Measurements from ENCODE around the gene PBX4.

PBX4 gene

DNA sequence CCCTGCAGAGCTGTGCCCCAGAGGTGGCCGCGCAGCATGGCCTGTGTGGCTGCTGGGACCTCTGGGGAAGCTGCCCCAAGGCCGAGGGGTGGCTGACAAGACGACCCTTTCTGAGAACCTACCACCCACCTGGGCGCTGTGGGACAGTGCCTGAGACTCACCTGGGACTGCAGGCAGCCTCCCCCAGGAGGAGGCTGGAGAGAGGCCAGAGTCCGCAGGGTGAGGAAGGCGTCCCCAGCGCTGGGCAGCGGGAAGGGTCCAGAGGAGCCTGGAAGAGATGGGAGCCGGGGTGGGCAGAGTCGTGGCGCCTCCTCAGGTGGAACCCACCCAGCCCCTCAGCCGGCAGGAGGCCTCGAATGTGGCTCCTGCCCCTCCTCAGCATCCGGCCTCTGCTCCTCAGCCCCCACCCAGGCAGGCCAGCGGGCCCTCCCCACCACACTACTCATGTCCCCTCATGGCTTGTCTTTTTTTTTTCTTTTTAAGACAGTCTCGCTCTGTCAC is 55.1 kb downstream of the PBX4 start:
- Mint-ChIP-seq H3K4me3 (no peak overlapping the region), H3K27ac (no peak overlapping the region), H3K27me3 (no peaks in the 10 kb centered on the region), H3K4me1 (peaks cover 18% of the 10 kb centered on the region), H3K9me3 (no peaks in the 10 kb centered on the region), H3K36me3 (peaks cover 3% of the 10 kb centered on the region)

DNA sequence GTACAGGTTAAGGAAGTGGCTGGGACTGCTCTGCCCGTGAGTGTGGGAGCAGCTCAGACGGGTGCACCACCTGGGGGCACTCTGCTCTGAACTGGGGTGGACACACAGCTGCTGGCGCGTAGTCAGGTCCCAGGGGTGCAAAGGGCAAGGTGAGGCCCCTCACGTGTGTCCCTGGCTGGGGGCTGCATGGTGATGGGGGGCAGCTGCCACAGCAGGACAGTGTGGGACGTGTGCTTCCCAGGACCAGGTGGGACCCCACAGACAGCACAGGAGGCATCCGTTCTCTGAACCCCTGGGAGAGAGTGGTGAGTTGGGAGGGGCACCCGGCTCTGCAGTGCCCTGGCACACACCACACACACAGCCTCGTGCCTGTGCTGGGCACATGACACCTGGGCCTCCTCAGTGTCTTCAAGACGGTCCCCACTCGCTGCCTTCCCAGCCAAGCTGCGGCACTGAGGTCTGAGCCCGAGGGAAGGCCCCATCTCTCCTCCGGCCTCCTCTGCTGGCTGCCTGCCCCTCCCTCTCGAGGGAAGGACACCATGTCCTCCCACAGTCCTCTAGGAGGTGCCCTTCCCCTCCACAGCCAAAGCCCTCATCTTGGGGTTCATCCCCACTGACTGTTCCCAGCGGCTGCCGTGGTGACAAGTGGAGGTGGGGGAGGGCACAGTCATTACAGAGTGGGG is 55.7 kb downstream of the PBX4 start:
- H3K9me3 Mint-ChIP-seq = no peaks in the 10 kb centered on the region
- H3K27ac Mint-ChIP-seq = no peak overlapping the region
- H3K4me3 Mint-ChIP-seq = no peak overlapping the region
- H3K36me3 Mint-ChIP-seq = peaks cover 3% of the 10 kb centered on the region
- peaks cover 18% of the 10 kb centered on the region for H3K4me1 Mint-ChIP-seq
- H3K27me3 Mint-ChIP-seq = no peaks in the 10 kb centered on the region

DNA sequence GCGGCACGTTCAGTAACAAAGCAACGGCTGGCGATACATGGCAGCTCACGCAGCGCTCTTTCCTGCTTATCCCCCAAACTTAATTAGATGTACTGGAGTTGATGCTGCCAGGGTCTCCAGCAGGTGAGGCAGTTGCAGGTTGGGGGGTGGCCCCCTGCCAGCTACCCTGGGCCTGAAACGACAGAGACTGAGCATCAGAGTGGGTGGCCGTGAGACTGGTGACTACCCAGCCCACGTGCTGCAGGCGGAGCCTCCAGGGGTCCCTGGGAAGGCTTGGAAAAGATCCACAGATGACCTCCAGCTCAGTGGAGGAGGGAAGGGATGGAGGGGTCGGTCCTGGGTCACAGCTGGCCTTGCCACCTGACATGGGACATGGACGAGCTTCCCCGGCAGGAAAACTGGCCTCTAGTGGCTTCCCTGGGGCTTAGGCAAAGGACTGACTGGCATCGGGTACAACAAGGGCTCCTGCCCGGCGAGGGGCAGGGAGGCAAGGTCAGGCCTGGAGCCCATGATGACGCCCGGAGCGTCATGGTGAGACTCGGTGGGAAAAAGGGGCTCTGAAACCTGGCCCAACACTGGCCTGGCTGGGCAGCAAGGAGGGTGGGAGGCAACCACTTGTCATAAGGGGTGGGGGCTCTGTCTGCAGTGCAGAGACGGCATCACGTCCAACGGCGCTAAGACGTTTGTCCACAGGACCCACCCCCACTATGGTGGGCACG is 56.4 kb downstream of the PBX4 start:
- no peaks in the 10 kb centered on the region for H3K9me3 Mint-ChIP-seq
- no peaks in the 10 kb centered on the region for H3K27me3 Mint-ChIP-seq
- H3K4me1 Mint-ChIP-seq = peaks cover 18% of the 10 kb centered on the region
- peaks cover 3% of the 10 kb centered on the region for H3K36me3 Mint-ChIP-seq
- no peak overlapping the region for H3K27ac Mint-ChIP-seq
- H3K4me3 Mint-ChIP-seq = no peak overlapping the region

DNA sequence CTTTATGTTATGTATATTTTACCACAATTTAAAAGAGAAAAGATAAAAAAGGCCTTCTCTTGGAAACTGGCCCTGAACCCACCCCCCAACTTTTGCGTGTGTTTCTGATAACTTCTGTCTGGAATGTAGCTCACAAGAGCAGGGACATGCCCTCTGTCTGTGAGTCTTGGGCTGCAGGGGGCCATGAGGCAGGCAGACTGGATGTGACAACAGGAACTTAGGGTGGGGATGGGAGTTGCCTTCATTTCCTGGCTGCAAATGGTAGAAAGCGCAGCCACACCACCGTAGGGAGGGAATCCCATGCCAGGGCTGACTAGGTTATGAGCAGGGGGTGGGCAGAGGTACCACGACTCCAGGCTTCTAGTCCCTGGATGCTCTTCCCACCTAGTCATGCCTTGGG is 58.6 kb downstream of the PBX4 start:
- Mint-ChIP-seq H3K36me3 (peaks cover under 1% of the 10 kb centered on the region), H3K27ac (no peak overlapping the region), H3K27me3 (no peaks in the 10 kb centered on the region), H3K4me1 (peaks cover 18% of the 10 kb centered on the region), H3K4me3 (no peak overlapping the region), H3K9me3 (no peaks in the 10 kb centered on the region)

DNA sequence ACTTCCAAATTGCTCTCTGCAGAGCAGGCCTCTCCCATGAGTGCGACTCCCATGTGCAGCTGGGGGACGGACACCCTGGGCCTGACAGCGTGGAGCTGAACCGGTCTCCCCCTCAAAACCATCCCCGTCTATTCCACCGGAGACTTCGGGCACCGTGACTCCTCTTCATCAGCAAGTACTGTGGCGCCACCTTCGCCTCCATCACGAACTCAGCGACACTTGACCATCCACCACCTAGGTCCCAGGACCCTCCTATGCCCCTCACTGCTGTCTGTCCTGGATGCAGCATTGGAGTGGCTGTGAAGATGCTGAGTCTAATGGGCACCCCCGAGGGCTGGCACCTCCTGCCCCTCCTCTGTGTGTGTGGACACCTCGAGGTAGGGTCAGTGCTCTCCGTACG is 59.9 kb downstream of the PBX4 start:
- no peaks in the 10 kb centered on the region for H3K27me3 Mint-ChIP-seq
- H3K36me3 Mint-ChIP-seq = no peaks in the 10 kb centered on the region
- no peaks in the 10 kb centered on the region for H3K9me3 Mint-ChIP-seq
- H3K4me1 Mint-ChIP-seq = peaks cover 23% of the 10 kb centered on the region
- H3K27ac Mint-ChIP-seq = no peak overlapping the region
- H3K4me3 Mint-ChIP-seq = no peak overlapping the region

DNA sequence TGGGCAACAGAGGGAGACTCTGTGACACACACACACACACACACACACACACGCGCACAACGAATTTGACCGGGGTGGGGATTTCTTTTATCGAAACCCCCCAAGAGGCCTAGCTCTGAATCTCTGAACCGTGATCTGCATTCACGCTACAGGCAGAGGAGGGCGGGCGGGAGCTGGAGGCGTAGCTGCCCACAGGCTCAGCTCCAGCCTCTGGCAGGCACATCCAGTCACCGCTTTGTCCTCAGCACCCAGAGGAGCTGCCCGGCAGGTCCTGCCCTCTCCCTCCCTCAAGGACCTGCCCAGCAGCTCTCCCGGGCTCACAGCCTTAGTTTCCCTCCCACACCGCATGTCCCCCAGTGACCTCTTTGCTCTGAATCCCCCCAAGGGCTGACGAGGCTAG is 60.4 kb downstream of the PBX4 start:
- Mint-ChIP-seq H3K4me3 (no peak overlapping the region), H3K27ac (no peak overlapping the region), H3K27me3 (no peaks in the 10 kb centered on the region), H3K36me3 (no peaks in the 10 kb centered on the region), H3K9me3 (no peaks in the 10 kb centered on the region), H3K4me1 (peaks cover 23% of the 10 kb centered on the region)

DNA sequence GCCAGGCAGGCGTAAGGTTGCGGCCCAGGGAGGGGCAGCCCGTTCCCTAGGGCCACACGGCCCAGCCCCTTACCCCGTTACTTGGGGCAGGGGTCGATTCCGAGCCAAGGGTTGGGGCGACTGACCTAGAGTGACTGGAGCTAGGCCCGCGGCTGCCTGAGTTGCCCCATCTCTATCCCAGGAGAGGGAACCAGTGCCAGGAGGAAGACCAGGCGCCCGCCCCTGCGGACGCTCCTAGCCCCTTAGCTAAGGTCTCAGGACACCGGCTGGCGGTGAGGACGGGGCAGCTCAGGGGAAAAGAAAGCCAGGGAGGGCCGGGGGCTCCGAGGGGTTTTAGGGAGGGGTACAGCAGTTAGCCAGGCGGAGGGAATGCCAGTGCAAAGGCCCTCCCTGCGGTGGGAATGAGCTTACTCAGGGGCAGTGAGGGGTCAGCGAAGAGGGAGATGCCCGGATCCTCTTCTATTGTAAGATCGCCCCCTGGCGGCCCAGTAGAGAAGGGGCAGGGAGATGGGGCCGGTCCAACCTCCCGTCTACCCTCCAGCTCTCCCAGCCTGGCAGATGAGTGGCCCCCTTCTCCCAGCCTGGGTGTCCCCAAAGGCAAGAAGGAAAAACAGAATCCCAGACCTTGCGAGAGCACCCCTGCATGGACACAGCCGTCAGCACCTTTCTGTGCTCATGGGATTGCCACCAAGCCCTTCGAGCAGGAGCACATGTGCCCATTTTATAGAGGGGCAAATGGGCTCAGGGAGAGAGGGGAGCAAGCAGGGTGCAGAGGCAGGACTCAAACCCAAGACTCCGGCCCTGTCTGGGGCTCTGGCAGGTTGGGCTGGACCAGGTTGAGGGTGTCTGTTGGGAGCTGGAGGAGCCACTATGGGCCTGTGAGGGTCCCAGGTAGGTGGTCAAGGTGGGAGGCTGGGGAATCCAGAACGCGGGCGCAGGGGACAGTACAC is 64.1 kb downstream of the PBX4 start:
- Mint-ChIP-seq H3K27me3 (no peaks in the 10 kb centered on the region), H3K27ac (no peak overlapping the region), H3K9me3 (no peaks in the 10 kb centered on the region), H3K36me3 (no peaks in the 10 kb centered on the region), H3K4me1 (peaks cover 10% of the 10 kb centered on the region), H3K4me3 (no peak overlapping the region)

DNA sequence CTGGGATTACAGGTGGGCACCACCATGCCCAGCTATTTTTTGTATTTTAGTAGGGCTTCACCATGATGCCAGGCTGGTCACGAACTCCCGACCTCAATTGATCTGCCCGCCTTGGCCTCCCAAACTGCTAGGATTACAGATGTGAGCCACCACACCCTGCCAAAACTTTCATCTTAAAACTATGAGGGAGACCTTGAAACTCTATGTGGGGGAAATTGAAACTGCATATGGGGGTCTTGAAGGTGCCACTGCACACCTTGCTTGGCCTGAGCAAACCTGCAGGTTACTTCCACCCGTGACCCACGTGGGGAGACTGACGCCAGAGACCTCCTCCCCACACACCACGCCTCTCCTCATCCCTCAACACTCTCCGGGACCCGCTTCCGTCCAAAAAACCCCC is 64.8 kb downstream of the PBX4 start:
- Mint-ChIP-seq H3K36me3 (no peaks in the 10 kb centered on the region), H3K4me3 (no peak overlapping the region), H3K4me1 (peaks cover 4% of the 10 kb centered on the region), H3K27ac (no peak overlapping the region), H3K9me3 (no peaks in the 10 kb centered on the region), H3K27me3 (no peaks in the 10 kb centered on the region)

DNA sequence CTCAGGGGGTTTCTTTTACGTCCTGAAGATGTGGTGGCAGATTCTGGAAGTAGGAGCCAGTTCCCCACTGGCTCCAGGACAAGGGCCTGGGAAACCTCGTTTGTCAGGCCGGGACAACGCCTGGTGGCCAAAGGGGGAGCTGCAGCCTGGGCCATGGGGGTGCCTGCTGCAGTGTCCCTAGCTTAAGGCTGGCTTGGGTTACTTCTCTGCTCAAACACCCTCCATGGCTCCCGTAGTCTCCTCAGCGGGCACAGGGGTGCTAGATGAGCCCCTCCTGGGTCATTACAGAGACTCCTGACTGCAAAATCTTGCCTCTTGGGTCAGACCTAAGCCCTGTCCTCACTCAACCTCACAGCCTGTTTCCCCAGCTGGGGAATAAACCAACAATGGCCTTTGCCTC is 65.7 kb downstream of the PBX4 start:
- Mint-ChIP-seq H3K36me3 (no peaks in the 10 kb centered on the region), H3K27me3 (no peaks in the 10 kb centered on the region), H3K27ac (no peak overlapping the region), H3K9me3 (no peaks in the 10 kb centered on the region), H3K4me1 (peaks cover 4% of the 10 kb centered on the region), H3K4me3 (no peak overlapping the region)

DNA sequence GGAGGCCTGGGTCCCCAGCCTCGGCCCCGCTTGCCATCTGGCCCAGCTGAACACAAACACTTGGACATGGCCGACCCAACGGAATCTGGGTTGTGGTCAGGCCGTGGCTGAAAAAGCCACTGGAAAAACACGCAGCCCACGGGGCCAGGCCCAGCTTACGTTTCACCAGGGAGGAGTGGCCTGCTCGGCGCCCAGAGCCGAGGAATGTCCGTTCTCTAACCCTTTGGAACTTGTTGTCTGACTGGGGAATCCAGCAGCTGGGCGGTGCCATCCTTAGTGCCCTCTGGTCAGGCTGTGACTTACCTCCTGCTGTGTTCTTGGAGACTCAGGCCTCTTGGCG is 66.7 kb downstream of the PBX4 start:
- Mint-ChIP-seq H3K27me3 (no peaks in the 10 kb centered on the region), H3K4me3 (no peak overlapping the region), H3K27ac (no peak overlapping the region), H3K9me3 (no peaks in the 10 kb centered on the region), H3K36me3 (no peaks in the 10 kb centered on the region), H3K4me1 (peaks cover 4% of the 10 kb centered on the region)

DNA sequence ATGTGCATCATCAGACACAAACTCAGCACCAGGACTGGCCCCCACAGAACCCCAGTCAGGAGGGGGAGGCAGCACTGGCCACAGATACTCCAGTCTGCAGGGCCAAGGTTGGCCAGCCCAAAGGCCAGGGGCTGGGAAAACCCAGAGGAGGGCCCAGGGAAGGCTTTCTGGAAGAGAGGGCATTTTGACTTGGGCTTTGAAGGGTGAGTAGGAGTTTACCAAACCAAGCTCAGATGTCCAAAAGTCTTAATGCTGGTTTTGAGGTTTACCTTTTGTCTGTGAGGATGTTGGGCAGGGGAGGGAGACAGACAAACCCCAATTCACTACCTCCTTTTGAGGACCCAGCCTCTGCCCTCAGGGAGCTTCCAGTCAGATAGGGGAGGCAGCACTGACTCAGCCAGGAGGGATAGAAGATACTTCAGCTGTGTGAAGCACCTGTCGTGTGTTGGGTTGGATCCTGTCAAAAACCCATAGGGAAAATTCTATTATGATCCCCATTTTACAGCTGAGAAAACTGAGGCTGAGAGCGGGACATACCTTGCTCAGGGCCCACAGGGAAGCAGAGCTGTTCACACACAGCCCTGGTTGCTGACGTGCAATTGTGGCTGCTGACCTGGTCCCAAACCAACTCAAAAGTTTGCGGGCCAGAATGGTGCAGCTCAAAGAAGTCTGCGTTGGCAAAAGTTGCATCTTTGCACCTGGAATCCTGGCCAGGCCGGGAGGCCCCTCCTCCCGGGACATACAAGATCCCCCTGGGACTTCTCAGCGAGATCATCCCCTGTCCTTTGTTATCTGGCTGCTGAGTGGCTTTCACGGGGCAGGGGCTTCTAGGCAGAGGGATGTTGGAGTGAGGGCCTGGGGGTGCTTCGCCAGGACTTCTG is 67.3 kb downstream of the PBX4 start:
- no peaks in the 10 kb centered on the region for H3K27me3 Mint-ChIP-seq
- peaks cover 4% of the 10 kb centered on the region for H3K4me1 Mint-ChIP-seq
- H3K9me3 Mint-ChIP-seq = no peaks in the 10 kb centered on the region
- no peaks in the 10 kb centered on the region for H3K36me3 Mint-ChIP-seq
- H3K27ac Mint-ChIP-seq = no peak overlapping the region
- no peak overlapping the region for H3K4me3 Mint-ChIP-seq

DNA sequence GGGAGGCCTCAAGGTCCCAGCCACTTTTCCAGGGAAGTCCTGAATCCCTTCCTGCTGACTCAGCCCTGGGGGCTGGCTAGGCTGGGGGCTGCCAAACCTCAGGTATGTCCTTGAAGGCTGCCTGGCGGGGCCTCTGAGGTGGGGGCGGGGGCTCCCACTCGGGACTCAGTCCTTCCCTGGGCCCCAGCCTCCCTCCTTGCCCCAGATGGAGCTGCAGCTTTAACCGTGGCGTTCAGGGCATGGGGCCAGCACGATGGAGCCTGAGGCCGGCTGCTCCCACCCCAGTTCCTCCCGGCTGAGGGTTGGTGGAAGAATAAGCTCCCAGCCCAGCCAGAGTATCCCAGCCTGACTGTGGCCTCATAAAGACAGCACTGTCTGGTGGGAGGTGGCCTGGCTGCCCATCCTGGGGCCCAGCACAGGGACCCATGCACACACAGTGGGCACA is 68.0 kb downstream of the PBX4 start:
- H3K4me1 Mint-ChIP-seq = peaks cover 4% of the 10 kb centered on the region
- no peak overlapping the region for H3K27ac Mint-ChIP-seq
- H3K9me3 Mint-ChIP-seq = no peaks in the 10 kb centered on the region
- no peak overlapping the region for H3K4me3 Mint-ChIP-seq
- H3K27me3 Mint-ChIP-seq = no peaks in the 10 kb centered on the region
- no peaks in the 10 kb centered on the region for H3K36me3 Mint-ChIP-seq

DNA sequence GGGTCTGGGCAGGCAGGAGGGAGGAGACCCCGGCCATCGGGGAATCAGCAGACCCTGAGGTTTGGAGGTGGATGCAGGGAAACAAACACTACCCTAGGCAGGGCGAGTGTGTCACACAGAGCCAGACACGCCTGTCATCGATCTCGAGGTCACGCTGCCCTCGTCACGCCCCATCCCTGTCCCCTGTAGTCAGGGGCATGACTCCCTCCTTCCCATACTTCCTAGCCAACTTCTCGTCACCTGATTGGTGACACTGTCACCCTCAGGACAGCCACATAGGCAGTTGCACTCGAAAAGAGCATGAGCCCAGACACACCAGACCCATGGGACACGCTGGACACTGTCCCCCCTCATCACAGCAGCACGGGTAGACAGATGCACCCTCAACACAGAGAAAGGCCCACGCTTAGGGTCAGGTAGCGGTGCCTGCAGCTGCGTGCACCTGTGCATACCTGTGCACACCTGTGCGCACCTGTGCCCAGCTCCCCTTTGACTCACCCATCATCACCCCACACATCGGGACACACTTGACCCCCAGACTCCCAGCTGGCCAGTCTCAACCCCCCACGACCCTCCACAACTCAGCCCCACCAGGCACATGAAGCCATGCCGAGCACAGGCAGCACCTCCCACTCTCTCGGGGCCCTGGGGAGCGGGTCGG is 68.6 kb downstream of the PBX4 start:
- Mint-ChIP-seq H3K4me3 (no peak overlapping the region), H3K4me1 (peaks cover 4% of the 10 kb centered on the region), H3K9me3 (no peaks in the 10 kb centered on the region), H3K27me3 (no peaks in the 10 kb centered on the region), H3K36me3 (no peaks in the 10 kb centered on the region), H3K27ac (no peak overlapping the region)

DNA sequence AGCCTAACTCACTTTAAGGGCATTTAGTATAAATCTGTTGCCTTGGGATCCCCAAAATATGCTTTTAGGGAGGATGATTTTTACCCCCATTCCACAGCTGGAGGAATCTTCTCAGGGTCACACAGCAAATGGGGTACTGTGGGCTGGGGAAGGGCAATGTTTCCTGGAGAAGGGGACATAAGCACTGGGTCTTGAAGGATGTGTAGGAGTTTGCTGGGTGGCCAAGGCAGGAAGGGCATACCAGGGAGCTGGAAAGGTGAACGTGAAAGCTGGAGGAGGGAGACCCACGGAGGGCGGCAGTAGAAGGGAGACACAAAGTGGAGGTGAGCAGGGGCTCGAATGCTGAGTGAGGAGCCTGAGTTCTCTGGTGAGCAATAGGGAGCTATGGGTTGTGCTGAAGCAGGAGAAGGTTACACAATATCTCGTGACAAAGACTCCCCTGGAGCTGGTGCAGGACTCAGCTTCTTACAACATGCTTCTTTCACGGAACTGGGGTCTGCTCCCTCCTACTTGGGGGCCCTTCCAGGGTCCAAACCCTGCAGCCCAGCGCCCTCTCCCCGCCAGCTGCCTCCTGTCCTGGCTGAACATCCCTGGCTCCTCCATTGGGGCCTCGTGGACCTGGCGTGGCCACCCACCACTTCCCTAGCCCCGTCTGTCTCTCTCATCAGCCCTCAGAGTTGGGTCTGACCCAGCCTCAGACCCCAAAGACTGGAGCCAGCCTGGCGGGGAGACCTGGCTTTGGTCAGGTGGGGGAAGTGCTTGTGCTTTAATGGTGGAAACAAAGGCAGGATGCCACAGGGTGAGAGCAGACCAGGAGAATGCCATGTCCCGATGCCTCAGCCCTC is 69.3 kb downstream of the PBX4 start:
- H3K27me3 Mint-ChIP-seq = no peaks in the 10 kb centered on the region
- no peak overlapping the region for H3K27ac Mint-ChIP-seq
- no peaks in the 10 kb centered on the region for H3K9me3 Mint-ChIP-seq

More for the DNA sequence above, 69.3 kb downstream of the PBX4 start:
- Mint-ChIP-seq H3K4me1 (no peaks in the 10 kb centered on the region), H3K4me3 (no peak overlapping the region), H3K36me3 (no peaks in the 10 kb centered on the region)
